OCI-LY1 (cell line): ENCODE measurements around the gene ZNF775.

Experiments used
- H2AFZ ChIP-seq: fragments of 200-600 bp; sonication (generic), shearing (Covaris generic); 2 replicates; pipeline ENCODE4 v1.6.0; 2014; ENCODE audit warnings: antibody characterized with exemption, mild to moderate bottlenecking, low read length
- H3F3A ChIP-seq: fragments of 200-600 bp; sonication (generic), shearing (Covaris generic); 2 replicates; pipeline ENCODE4 v1.6.0; 2014; ENCODE audit warnings: mild to moderate bottlenecking, antibody characterized with exemption, low read length, moderate library complexity; ENCODE audit not compliant: insufficient read depth
- H3K27ac ChIP-seq: fragments of 200-600 bp; sonication (generic); 2 replicates; pipeline ENCODE4 v1.5.1; 2014; ENCODE audit warnings: low read length, mixed run types, mild to moderate bottlenecking, low read depth; ENCODE audit not compliant: poor library complexity, severe bottlenecking
- H3K27me3 ChIP-seq: fragments of 200-600 bp; sonication (generic); 2 replicates; pipeline ENCODE4 v1.6.0; 2014; ENCODE audit warnings: antibody characterized with exemption, mild to moderate bottlenecking, low read length, moderate library complexity; ENCODE audit not compliant: insufficient read depth
- H3K36me3 ChIP-seq: fragments of 200-600 bp; sonication (generic); 2 replicates; pipeline ENCODE4 v1.6.1; 2014; ENCODE audit warnings: mild to moderate bottlenecking, antibody characterized with exemption, low read length, moderate library complexity, mixed read lengths; ENCODE audit not compliant: insufficient read depth
- H3K4me1 ChIP-seq: fragments of 200-600 bp; sonication (generic); 2 replicates; pipeline ENCODE4 v1.5.1; 2014; ENCODE audit warnings: mild to moderate bottlenecking, low read length, moderate library complexity; ENCODE audit not compliant: insufficient read depth, severe bottlenecking
- H3K4me2 ChIP-seq: fragments of 200-600 bp; sonication (generic), shearing (Covaris generic); 2 replicates; pipeline ENCODE4 v1.6.1; 2014; ENCODE audit warnings: low read length
- H3K4me3 ChIP-seq: fragments of 200-600 bp; sonication (generic); 2 replicates; pipeline ENCODE4 v1.5.1; 2014; ENCODE audit warnings: low read length, low read depth, mild to moderate bottlenecking, mixed read lengths; ENCODE audit not compliant: poor library complexity, severe bottlenecking
- H3K79me2 ChIP-seq: fragments of 200-600 bp; shearing (Covaris generic); 2 replicates; pipeline ENCODE4 v1.6.1; 2016; ENCODE audit warnings: mixed run types, low read length, mixed read lengths; ENCODE audit not compliant: insufficient read depth
- H3K9ac ChIP-seq: fragments of 200-600 bp; sonication (generic), shearing (Covaris generic); 2 replicates; pipeline ENCODE4 v1.6.1; 2014; ENCODE audit warnings: mild to moderate bottlenecking, low read length, mixed read lengths
- H3K9me2 ChIP-seq: fragments of 200-600 bp; sonication (generic), shearing (Covaris generic); 2 replicates; pipeline ENCODE4 v1.6.1; 2014; ENCODE audit warnings: low read depth, mild to moderate bottlenecking, low read length, mixed read lengths
- H3K9me3 ChIP-seq: fragments of 200-600 bp; shearing (Covaris generic); 2 replicates; pipeline ENCODE4 v1.6.1; 2014; ENCODE audit warnings: low read length, mixed read lengths
- H4K20me1 ChIP-seq: fragments of 200-600 bp; sonication (generic), shearing (Covaris generic); 2 replicates; pipeline ENCODE4 v1.6.0; 2016; ENCODE audit warnings: mild to moderate bottlenecking, low read length; ENCODE audit not compliant: insufficient read depth
- EZH2 ChIP-seq: fragments of 200-600 bp; sonication (generic), shearing (Covaris generic); IDR thresholded peaks from 2 replicates; pipeline ENCODE4 v1.8.0; 2017; ENCODE audit warnings: borderline replicate concordance, mixed run types, mild to moderate bottlenecking, antibody characterized with exemption, low read length, moderate library complexity, mixed read lengths
- TF ChIP-seq, protein P1 (sequence below): fragments of 200-600 bp; sonication (generic), shearing (Covaris generic); IDR thresholded peaks from 2 replicates; pipeline ENCODE4 v1.5.1; 2017; ENCODE audit warnings: mild to moderate bottlenecking, antibody characterized with exemption, low read length, moderate library complexity, mixed read lengths

The ZNF775 gene

DNA sequence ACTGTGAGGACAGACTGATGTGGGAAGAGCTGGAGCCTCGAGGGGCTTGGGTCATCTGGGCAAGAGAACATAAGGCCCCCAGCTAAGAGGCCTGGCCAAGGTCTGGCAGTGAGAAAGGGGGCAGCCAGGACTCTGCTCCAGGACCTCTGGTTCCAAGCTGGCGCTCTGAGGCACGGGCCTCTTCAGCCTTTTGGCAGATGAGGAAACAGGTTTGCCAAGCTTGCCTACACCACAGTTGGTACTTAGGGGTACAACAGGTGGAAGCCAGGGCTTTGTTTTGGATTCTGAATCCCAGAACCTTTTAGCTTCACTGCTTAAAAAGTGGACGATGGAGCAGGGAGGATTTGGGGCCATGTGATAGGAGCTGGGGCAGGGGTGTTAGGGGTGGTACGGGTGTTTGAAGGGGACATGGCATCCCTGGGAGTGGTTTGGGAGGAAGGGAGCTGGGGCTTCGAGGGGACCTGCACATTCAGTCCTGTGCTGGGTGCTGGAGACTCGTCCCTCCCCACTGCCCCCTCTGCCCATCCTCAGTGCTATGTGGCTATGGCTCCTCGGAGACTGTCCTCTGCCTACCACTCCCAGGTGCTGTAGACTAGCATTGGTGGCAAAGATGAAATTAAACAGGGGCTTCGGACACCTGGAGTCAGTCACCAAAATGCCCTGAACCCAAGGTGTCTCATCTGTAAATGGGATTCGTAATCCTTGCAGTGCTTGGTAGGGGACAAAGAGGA lies 30.3 kb downstream of the ZNF775 start:
- Histone ChIP-seq H3F3A (no peaks in the 10 kb centered on the region), H2AFZ (no peak overlapping the region), H3K27ac (no peak overlapping the region), H3K9ac (no peak overlapping the region), H3K4me2 (no peak overlapping the region), H3K9me3 (no peaks in the 10 kb centered on the region), H3K4me1 (peaks cover 38% of the 10 kb centered on the region), H3K36me3 (peaks cover 6% of the 10 kb centered on the region), H3K79me2 (no peaks in the 10 kb centered on the region), H3K4me3 (no peak overlapping the region), H3K27me3 (no peaks in the 10 kb centered on the region), H3K9me2 (no peaks in the 10 kb centered on the region), H4K20me1 (no peaks in the 10 kb centered on the region)
- TF ChIP-seq EZH2: no peak
- TF ChIP-seq, protein P1, sequence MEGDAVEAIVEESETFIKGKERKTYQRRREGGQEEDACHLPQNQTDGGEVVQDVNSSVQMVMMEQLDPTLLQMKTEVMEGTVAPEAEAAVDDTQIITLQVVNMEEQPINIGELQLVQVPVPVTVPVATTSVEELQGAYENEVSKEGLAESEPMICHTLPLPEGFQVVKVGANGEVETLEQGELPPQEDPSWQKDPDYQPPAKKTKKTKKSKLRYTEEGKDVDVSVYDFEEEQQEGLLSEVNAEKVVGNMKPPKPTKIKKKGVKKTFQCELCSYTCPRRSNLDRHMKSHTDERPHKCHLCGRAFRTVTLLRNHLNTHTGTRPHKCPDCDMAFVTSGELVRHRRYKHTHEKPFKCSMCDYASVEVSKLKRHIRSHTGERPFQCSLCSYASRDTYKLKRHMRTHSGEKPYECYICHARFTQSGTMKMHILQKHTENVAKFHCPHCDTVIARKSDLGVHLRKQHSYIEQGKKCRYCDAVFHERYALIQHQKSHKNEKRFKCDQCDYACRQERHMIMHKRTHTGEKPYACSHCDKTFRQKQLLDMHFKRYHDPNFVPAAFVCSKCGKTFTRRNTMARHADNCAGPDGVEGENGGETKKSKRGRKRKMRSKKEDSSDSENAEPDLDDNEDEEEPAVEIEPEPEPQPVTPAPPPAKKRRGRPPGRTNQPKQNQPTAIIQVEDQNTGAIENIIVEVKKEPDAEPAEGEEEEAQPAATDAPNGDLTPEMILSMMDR: no peak

DNA sequence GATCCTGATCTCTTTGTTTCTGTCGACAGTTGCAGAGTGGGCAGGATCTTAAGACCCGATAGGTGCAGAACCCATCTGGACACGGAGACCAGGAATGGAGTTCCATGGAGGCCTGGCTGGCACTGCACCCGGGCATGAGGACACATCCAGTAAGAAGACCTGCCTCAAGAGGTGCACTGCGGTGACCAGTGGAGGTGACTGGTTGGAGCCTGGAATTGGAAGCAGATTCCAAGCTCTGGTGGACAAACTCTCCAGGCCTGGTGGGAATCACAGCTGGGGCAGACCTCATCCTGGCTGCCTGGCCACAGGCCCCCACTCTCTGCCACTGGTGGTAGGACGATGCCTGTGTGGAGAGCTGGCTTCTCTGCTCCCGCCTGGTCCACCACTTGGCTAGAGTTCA lies 31.0 kb downstream of the ZNF775 start:
- H3K4me1 ChIP-seq: peaks cover 33% of the 10 kb centered on the region
- H2AFZ ChIP-seq: no peak overlapping the region
- no peak overlapping the region for H3K4me2 ChIP-seq
- no peaks in the 10 kb centered on the region for H4K20me1 ChIP-seq
- H3K27me3 ChIP-seq: no peaks in the 10 kb centered on the region
- no peaks in the 10 kb centered on the region for H3K9me2 ChIP-seq
- no peaks in the 10 kb centered on the region for H3F3A ChIP-seq
- no peaks in the 10 kb centered on the region for H3K79me2 ChIP-seq
- peaks cover 6% of the 10 kb centered on the region for H3K36me3 ChIP-seq
- H3K9me3 ChIP-seq: no peaks in the 10 kb centered on the region
- TF ChIP-seq EZH2: no peak
- TF ChIP-seq, protein P1: no peak
- H3K9ac ChIP-seq: no peak overlapping the region
- no peak overlapping the region for H3K27ac ChIP-seq
- no peak overlapping the region for H3K4me3 ChIP-seq

DNA sequence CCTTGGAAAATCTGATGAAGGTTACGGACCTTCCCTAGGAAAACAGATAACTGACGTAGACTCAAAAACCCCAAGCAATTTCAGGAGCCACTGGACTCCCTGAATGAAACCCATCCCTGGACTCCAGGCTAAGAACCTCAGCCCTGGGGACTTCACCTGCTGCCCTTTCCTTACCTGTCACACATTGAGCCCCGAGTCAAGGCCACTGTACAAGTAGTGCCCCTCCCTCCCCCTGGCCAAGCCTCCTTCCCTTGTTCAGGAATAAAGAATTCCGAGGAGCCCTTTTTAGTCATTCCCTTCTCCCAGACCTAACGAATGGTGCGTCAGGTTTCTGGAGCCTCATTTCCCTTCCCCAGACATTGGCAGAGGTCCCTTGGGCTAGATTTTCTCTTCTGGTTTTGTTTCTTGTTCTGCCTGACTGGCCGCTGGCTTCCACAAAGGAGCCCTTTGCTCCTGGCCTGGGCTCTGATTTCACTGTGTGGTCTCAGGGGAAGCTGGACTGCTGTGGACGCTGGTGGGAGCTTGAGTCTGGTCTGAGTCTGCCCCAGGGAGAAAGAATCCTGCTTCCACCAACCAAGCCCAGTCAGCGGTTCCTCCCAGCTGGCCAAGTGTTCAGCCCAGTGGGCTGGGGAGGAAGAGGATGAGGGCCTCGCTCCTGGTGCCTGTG lies 31.7 kb downstream of the ZNF775 start:
- Histone ChIP-seq H2AFZ (no peak overlapping the region), H3F3A (no peaks in the 10 kb centered on the region), H3K4me1 (peaks cover 33% of the 10 kb centered on the region), H4K20me1 (no peaks in the 10 kb centered on the region), H3K9me3 (no peaks in the 10 kb centered on the region), H3K4me3 (no peak overlapping the region), H3K27ac (no peak overlapping the region), H3K4me2 (no peak overlapping the region), H3K9ac (no peak overlapping the region), H3K9me2 (no peaks in the 10 kb centered on the region), H3K27me3 (no peaks in the 10 kb centered on the region), H3K79me2 (no peaks in the 10 kb centered on the region), H3K36me3 (peaks cover 6% of the 10 kb centered on the region)
- TF ChIP-seq EZH2: no peak
- TF ChIP-seq, protein P1: no peak
